DOHH2 (cell line): ENCODE data around the gene ANO6.

ENCODE experiments used
- EZH2phosphoT487 ChIP-seq: fragments of 200-600 bp; sonication (generic); IDR thresholded peaks from 2 replicates; pipeline ENCODE4 v1.6.1; 2017; ENCODE audit warnings: borderline replicate concordance, mild to moderate bottlenecking, antibody characterized with exemption, low read length, moderate library complexity, mixed read lengths
- TF ChIP-seq, protein P1 (sequence below): fragments of 200-600 bp; sonication (generic); IDR thresholded peaks from one replicate; pipeline ENCODE4 v1.5.1; 2014; ENCODE audit warnings: antibody characterized with exemption, mild to moderate bottlenecking, low read depth, low read length; ENCODE audit not compliant: poor library complexity, severe bottlenecking

DNA sequence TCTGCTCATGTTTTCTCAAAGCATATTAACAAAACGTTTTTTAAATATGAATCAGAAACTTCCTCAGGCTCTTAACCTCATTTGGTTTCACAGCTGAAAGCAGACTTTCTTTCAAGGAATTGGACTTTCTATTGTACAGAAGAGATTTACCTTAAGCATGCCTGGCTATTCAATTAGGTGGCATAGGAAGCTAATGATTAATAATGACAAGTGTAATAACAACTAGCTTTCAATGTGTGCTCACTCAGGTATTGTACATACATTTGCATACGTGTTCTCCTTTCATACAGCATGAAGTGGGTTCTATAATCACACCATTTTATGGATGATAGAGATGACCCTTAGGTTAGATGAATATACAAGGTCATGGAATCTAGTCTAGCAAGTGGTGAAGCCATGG is 115.7 kb downstream of the ANO6 start:
- TF ChIP-seq, protein P1, sequence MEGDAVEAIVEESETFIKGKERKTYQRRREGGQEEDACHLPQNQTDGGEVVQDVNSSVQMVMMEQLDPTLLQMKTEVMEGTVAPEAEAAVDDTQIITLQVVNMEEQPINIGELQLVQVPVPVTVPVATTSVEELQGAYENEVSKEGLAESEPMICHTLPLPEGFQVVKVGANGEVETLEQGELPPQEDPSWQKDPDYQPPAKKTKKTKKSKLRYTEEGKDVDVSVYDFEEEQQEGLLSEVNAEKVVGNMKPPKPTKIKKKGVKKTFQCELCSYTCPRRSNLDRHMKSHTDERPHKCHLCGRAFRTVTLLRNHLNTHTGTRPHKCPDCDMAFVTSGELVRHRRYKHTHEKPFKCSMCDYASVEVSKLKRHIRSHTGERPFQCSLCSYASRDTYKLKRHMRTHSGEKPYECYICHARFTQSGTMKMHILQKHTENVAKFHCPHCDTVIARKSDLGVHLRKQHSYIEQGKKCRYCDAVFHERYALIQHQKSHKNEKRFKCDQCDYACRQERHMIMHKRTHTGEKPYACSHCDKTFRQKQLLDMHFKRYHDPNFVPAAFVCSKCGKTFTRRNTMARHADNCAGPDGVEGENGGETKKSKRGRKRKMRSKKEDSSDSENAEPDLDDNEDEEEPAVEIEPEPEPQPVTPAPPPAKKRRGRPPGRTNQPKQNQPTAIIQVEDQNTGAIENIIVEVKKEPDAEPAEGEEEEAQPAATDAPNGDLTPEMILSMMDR, result no peak
- TF ChIP-seq EZH2phosphoT487, result no peak
